KBM-7 (cell line): ENCODE measurements around the gene MAD1L1.
"Not testable (repeated sequence)": the region's sequence is repeated elsewhere in the genome, so short reads cannot be mapped to it uniquely, and the experiment has no call there.

ENCODE experiments used
- DNase-seq: peaks from one replicate; pipeline ENCODE4 v3.0.0-alpha.2; 2015
- in situ Hi-C: fragments of 300-500 bp; cut with MboI; formaldehyde crosslinking; loops from 2 replicates; pipeline ENCODE4 v1.14.3; 2020; ENCODE audit warnings: low sequenced_read_pairs, low pct_unique_long_range_greater_than_20kb, mixed read lengths

Gene MAD1L1

GRCh38 chr7:2070151-2070763 is 162.5 kb downstream of the MAD1L1 start:
- in situ Hi-C loops: no loop called here

GRCh38 chr7:2069472-2069860 is 163.3 kb downstream of the MAD1L1 start:
- no peak for DNase-seq
- in situ Hi-C loops: no loop called here

More at GRCh38 chr7:2070151-2070763, 162.5 kb downstream of the MAD1L1 start:
- no peak for DNase-seq

- in situ Hi-C loops: no loop called here
Measured at GRCh38 chr7:2068693-2069471, 163.9 kb downstream of the MAD1L1 start.

GRCh38 chr7:2066251-2066919 is 166.4 kb downstream of the MAD1L1 start:
- in situ Hi-C loops: no loop called here
- DNase-seq: no peak

More at GRCh38 chr7:2068693-2069471, 163.9 kb downstream of the MAD1L1 start:
- no peak for DNase-seq

GRCh38 chr7:2065528-2065927 is 167.2 kb downstream of the MAD1L1 start:
- in situ Hi-C loops: no loop called here
- DNase-seq: no peak

- in situ Hi-C loops: no loop called here
- no peak for DNase-seq
Measured at GRCh38 chr7:2063563-2064260, 169.0 kb downstream of the MAD1L1 start.

GRCh38 chr7:2062648-2063047 is 170.1 kb downstream of the MAD1L1 start:
- DNase-seq: no peak
- in situ Hi-C loops: no loop called here

- DNase-seq: no peak
- in situ Hi-C loops: no loop called here
Measured at GRCh38 chr7:2060701-2061100, 172.0 kb downstream of the MAD1L1 start.

- DNase-seq: no peak
- in situ Hi-C loops: no loop called here
Measured at GRCh38 chr7:2059964-2060700, 172.6 kb downstream of the MAD1L1 start.

- in situ Hi-C loops, DNase-seq: not testable (repeated sequence)
Measured at GRCh38 chr7:2058246-2058645, 174.5 kb downstream of the MAD1L1 start.

- no peak for DNase-seq
- in situ Hi-C loops: no loop called here
Measured at GRCh38 chr7:2055956-2056355, 176.8 kb downstream of the MAD1L1 start.

GRCh38 chr7:2054927-2055326 is 177.8 kb downstream of the MAD1L1 start:
- in situ Hi-C loops: no loop called here
- no peak for DNase-seq

GRCh38 chr7:2053395-2053794 is 179.3 kb downstream of the MAD1L1 start:
- in situ Hi-C loops: no loop called here
- no peak for DNase-seq

- in situ Hi-C loops: no loop called here
- no peak for DNase-seq
Measured at GRCh38 chr7:2052657-2053048, 180.1 kb downstream of the MAD1L1 start.

GRCh38 chr7:2051707-2052656 is 180.8 kb downstream of the MAD1L1 start:
- in situ Hi-C loops: no loop called here
- no peak for DNase-seq

- in situ Hi-C loops: no loop called here
- DNase-seq: no peak
Measured at GRCh38 chr7:2050511-2050866, 182.3 kb downstream of the MAD1L1 start.

- no peak for DNase-seq
- in situ Hi-C loops: no loop called here
Measured at GRCh38 chr7:2049782-2050510, 182.8 kb downstream of the MAD1L1 start.
